Neural progenitor cell (in vitro differentiated cells): ENCODE data around the gene ARHGAP23. TPM values are rescaled to one million over a fixed set of nuclear protein-coding genes. Genes with fewer than 3 reads are reported as not detected.
"Not testable (repeated sequence)": the region's sequence is repeated elsewhere in the genome, so short reads cannot be mapped to it uniquely, and the experiment has no call there.

ENCODE experiments used
- DNase-seq: peaks from one replicate; pipeline ENCODE4 v3.0.0-alpha.2; 2016; ENCODE audit warnings: low spot score
- H2AFZ ChIP-seq: fragments of 200-600 bp; sonication (generic); replicated peaks from 2 replicates; pipeline ENCODE4 v1.6.1; 2016; ENCODE audit warnings: antibody characterized with exemption
- H3F3A ChIP-seq: fragments of 200-600 bp; sonication (generic); 2 replicates; pipeline ENCODE4 v1.6.1; 2016; ENCODE audit warnings: antibody characterized with exemption, low read depth
- H3K27ac ChIP-seq: fragments of 200-600 bp; sonication (generic); 2 replicates; pipeline ENCODE4 v1.5.1; 2016; ENCODE audit warnings: mild to moderate bottlenecking
- H3K27me3 ChIP-seq: fragments of 200-600 bp; sonication (generic); 2 replicates; pipeline ENCODE4 v1.6.1; 2016; ENCODE audit warnings: mild to moderate bottlenecking, moderate library complexity
- H3K36me3 ChIP-seq: fragments of 200-600 bp; sonication (generic); 2 replicates; pipeline ENCODE4 v1.5.1; 2016
- H3K4me1 ChIP-seq: fragments of 200-600 bp; sonication (generic); 2 replicates; pipeline ENCODE4 v1.6.1; 2016; ENCODE audit warnings: mixed run types
- H3K4me2 ChIP-seq: fragments of 200-600 bp; sonication (generic); 2 replicates; pipeline ENCODE4 v1.6.1; 2016
- H3K4me3 ChIP-seq: fragments of 200-600 bp; sonication (generic); 2 replicates; pipeline ENCODE4 v1.5.1; 2016
- H3K79me2 ChIP-seq: fragments of 200-600 bp; sonication (generic); 2 replicates; pipeline ENCODE4 v1.6.1; 2016; ENCODE audit warnings: low read depth
- H3K9ac ChIP-seq: fragments of 200-600 bp; sonication (generic); 2 replicates; pipeline ENCODE4 v1.6.1; 2016
- H3K9me3 ChIP-seq: fragments of 200-600 bp; sonication (generic); 2 replicates; pipeline ENCODE4 v1.5.1; 2016; ENCODE audit warnings: low read depth
- H4K20me1 ChIP-seq: fragments of 200-600 bp; sonication (generic); 2 replicates; pipeline ENCODE4 v1.6.1; 2016; ENCODE audit warnings: low read depth
- H3K27ac Mint-ChIP-seq: 3 replicates; pipeline ENCODE4 v1.8.0; 2021; ENCODE audit warnings: mixed read lengths
- H3K27me3 Mint-ChIP-seq: 2 replicates; pipeline ENCODE4 v1.8.0; 2022; ENCODE audit warnings: low read depth, mild to moderate bottlenecking, inconsistent platforms, moderate library complexity, mixed read lengths; ENCODE audit not compliant: insufficient read depth
- H3K36me3 Mint-ChIP-seq: 3 replicates; pipeline ENCODE4 v1.8.0; 2021; ENCODE audit warnings: mixed read lengths
- H3K4me1 Mint-ChIP-seq: 3 replicates; pipeline ENCODE4 v1.8.0; 2021; ENCODE audit warnings: mixed read lengths
- H3K4me3 Mint-ChIP-seq: 3 replicates; pipeline ENCODE4 v1.8.0; 2021; ENCODE audit warnings: mild to moderate bottlenecking, moderate library complexity, mixed read lengths
- H3K9me3 Mint-ChIP-seq: 3 replicates; pipeline ENCODE4 v1.8.0; 2020; ENCODE audit warnings: mixed read lengths
- EZH2 ChIP-seq: fragments of 200-600 bp; sonication (generic); IDR thresholded peaks from 2 replicates; pipeline ENCODE4 v1.6.1; 2017; ENCODE audit warnings: antibody characterized with exemption, mild to moderate bottlenecking, moderate library complexity
- total RNA-seq: library from RNA; depleted of rRNA; stranded (reverse); fragments of >200 nt; gene quantifications from 2 replicates; pipeline ENCODE4 v1.2.3, GENCODE V29; 2015; ENCODE audit warnings: low replicate concordance
- TF ChIP-seq, protein P1 (sequence below): fragments of 200-600 bp; sonication (generic); IDR thresholded peaks from 2 replicates; pipeline ENCODE4 v1.5.1; 2017; ENCODE audit warnings: antibody characterized with exemption, mild to moderate bottlenecking

The ARHGAP23 gene
- total RNA-seq, 1 donor from 2014 or later = 6.1 TPM

DNA sequence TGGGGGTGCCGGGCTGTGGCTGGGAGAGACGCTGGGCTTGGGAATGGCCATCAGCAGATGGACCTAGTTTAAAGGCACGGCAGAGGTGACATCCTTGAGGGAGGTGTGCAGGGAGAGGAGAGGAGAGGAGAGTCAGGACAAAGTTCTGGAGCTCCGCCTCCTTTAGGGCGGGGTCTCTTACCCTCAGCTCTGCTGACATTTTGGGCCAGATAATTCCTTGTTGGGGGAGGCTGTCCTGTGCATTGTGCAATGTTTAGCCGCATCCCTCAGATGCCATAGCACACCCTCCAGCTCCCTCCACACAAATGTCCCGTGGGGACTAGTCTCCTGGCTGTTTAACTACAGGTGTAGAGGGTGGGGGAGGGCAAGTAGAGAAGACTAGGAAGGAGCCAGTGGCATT is 48.3 kb downstream of the ARHGAP23 start:
- H3K9me3 ChIP-seq = no peaks in the 10 kb centered on the region
- H3K27ac Mint-ChIP-seq = peak overlapping the region; percentile 54

DNA sequence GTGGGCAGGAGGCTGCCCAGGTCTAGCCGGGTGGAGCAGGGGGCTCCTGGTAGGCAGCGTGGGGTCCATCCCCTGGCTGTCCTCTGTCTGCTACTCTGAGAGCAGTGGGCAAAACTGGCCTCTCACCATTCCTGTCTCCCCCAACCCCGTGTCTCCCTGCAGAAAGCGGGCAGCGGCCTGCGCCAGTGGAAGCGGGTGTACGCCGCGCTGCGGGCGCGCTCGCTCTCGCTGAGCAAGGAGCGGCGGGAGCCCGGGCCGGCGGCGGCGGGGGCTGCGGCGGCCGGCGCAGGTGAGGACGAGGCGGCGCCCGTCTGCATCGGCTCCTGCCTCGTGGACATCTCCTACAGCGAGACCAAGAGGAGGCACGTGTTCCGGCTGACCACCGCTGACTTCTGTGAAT is 49.2 kb downstream of the ARHGAP23 start:
- H3K4me2 ChIP-seq, H2AFZ ChIP-seq, H4K20me1 ChIP-seq, H3K27ac ChIP-seq, H3K4me3 Mint-ChIP-seq, H3K4me3 ChIP-seq, H3K36me3 Mint-ChIP-seq, H3K27me3 ChIP-seq, DNase-seq, H3K36me3 ChIP-seq, H3K9ac ChIP-seq, H3K9me3 Mint-ChIP-seq, H3K4me1 Mint-ChIP-seq, H3K27ac Mint-ChIP-seq, H3K9me3 ChIP-seq, H3K4me1 ChIP-seq, H3F3A ChIP-seq, H3K79me2 ChIP-seq, H3K27me3 Mint-ChIP-seq: not testable (repeated sequence)

More for the DNA sequence above, 48.3 kb downstream of the ARHGAP23 start:
- no peaks in the 10 kb centered on the region for H3K36me3 ChIP-seq
- no peaks in the 10 kb centered on the region for H3K79me2 ChIP-seq
- no peaks in the 10 kb centered on the region for H4K20me1 ChIP-seq
- Mint-ChIP-seq H3K27me3 (no peaks in the 10 kb centered on the region), H3K9me3 (no peaks in the 10 kb centered on the region), H3K4me3 (no peak overlapping the region), H3K4me1 (peaks cover 9% of the 10 kb centered on the region), H3K36me3 (no peaks in the 10 kb centered on the region)
- no peak overlapping the region for H3K4me3 ChIP-seq
- H3F3A ChIP-seq = no peaks in the 10 kb centered on the region
- no peaks in the 10 kb centered on the region for H3K27me3 ChIP-seq
- TF ChIP-seq, protein P1, sequence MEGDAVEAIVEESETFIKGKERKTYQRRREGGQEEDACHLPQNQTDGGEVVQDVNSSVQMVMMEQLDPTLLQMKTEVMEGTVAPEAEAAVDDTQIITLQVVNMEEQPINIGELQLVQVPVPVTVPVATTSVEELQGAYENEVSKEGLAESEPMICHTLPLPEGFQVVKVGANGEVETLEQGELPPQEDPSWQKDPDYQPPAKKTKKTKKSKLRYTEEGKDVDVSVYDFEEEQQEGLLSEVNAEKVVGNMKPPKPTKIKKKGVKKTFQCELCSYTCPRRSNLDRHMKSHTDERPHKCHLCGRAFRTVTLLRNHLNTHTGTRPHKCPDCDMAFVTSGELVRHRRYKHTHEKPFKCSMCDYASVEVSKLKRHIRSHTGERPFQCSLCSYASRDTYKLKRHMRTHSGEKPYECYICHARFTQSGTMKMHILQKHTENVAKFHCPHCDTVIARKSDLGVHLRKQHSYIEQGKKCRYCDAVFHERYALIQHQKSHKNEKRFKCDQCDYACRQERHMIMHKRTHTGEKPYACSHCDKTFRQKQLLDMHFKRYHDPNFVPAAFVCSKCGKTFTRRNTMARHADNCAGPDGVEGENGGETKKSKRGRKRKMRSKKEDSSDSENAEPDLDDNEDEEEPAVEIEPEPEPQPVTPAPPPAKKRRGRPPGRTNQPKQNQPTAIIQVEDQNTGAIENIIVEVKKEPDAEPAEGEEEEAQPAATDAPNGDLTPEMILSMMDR = no peak
- no peak for TF ChIP-seq EZH2
- no peak overlapping the region for H2AFZ ChIP-seq
- no peak overlapping the region for H3K4me2 ChIP-seq
- no peak overlapping the region for H3K27ac ChIP-seq
- DNase-seq = no peak
- no peak overlapping the region for H3K9ac ChIP-seq
- H3K4me1 ChIP-seq = no peaks in the 10 kb centered on the region

DNA sequence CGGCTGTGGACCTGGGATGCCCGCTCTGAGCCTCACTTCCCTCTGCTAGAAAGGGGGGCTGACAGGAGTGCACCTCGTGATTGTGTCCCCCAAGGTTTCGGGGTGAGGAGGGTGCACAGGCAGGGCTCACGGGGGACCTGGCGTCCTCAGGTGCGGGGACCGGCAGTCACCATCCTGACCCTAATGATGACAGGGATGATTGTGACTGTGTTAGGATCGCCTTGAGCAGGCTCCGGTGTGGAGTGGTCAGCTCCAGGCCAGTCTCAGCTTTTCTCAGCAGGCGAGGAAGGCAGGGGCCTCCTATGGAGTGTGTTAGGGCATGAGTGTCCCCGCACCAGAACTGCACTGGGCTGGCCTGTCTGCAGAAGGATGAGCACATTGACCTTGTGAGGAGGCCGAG is 49.7 kb downstream of the ARHGAP23 start:
- H3F3A ChIP-seq, H3K4me1 ChIP-seq, H3K9ac ChIP-seq, H2AFZ ChIP-seq, H3K4me1 Mint-ChIP-seq, DNase-seq, H3K9me3 Mint-ChIP-seq, H3K4me3 Mint-ChIP-seq, H3K27ac ChIP-seq, H3K27me3 Mint-ChIP-seq, H3K79me2 ChIP-seq, H3K4me2 ChIP-seq, H3K4me3 ChIP-seq, H3K36me3 Mint-ChIP-seq, H3K36me3 ChIP-seq, H4K20me1 ChIP-seq, H3K9me3 ChIP-seq, H3K27ac Mint-ChIP-seq, H3K27me3 ChIP-seq: not testable (repeated sequence)

DNA sequence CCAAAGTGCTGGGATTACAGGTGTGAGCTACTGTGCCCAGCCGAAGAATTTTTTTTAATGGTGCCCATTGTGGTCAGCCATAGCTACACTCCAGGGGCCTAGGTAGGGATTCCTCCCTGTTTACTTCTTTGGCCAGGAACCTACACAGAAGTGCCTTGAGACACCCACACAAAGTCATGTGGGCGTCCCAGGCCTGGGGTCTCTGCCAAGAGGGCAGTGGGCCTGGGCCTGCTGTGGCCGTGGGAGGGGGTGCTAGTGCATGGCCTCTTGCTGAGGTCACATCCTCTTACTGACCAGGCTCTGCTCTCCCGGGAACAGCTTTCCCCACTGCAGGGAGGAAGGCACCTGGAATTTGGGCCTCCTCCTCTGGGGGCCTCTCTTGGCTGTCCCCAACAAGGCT is 50.4 kb downstream of the ARHGAP23 start:
- not testable (repeated sequence) for H3F3A ChIP-seq, H3K9me3 Mint-ChIP-seq, H3K27me3 ChIP-seq, H3K4me1 ChIP-seq, H3K9me3 ChIP-seq, H3K27ac ChIP-seq, H3K9ac ChIP-seq, H3K27ac Mint-ChIP-seq, H4K20me1 ChIP-seq, H3K4me3 Mint-ChIP-seq, H2AFZ ChIP-seq, H3K36me3 ChIP-seq, H3K27me3 Mint-ChIP-seq, H3K4me2 ChIP-seq, H3K79me2 ChIP-seq, H3K4me3 ChIP-seq, H3K36me3 Mint-ChIP-seq, H3K4me1 Mint-ChIP-seq, DNase-seq

DNA sequence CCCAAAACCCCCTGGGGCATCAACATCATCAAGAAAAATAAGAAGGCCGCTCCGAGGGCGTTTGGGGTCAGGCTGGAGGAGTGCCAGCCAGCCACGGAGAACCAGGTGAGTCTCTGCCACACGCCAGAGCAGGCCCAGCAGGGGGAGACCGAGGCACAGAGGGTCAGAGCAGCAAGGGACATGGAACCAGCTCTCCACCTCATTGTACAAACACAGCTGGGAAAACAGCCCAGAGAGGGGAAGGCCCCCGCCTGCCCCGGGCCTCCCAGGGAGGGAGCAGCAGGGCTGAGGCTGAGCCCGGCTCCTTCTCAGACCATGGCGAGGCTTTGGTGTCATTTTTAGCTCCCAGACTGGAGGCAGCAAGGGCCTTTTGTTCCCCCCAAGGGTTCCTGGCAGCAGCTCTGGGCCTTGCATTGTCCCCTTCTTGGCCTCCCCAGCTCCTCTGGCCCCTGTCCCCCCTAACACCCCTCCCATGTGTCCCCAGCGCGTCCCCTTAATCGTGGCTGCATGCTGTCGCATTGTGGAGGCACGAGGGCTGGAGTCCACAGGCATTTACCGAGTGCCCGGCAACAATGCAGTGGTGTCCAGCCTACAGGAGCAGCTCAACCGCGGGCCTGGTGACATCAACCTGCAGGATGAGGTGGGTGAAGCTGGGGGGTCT is 53.9 kb downstream of the ARHGAP23 start:
- not testable (repeated sequence) for H3K36me3 ChIP-seq, H3K4me3 Mint-ChIP-seq

DNA sequence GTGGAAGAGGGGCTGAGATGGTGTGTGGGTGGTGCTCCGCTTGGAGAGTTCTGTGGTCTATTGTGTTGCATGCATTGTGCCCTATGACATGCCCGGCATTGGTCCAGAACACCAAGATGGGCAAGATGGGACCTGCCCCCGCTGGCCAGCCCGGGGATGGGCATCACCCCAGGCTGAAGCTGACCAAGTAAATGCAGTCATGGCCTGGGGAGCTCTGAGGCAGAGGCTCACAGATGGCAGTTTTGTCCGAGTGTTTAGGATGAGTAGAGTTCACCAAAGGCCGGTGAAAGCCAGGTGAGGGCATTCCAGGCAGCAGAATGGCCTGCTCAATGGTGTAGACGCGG is 54.4 kb downstream of the ARHGAP23 start:
- not testable (repeated sequence) for H3K27ac ChIP-seq, H3K4me3 ChIP-seq, H3K9me3 Mint-ChIP-seq, DNase-seq, H3F3A ChIP-seq, H3K36me3 Mint-ChIP-seq, H3K9me3 ChIP-seq, H3K27me3 ChIP-seq, H3K4me1 ChIP-seq, H3K27ac Mint-ChIP-seq, H3K4me3 Mint-ChIP-seq, H3K79me2 ChIP-seq, H3K4me2 ChIP-seq, H3K36me3 ChIP-seq, H3K27me3 Mint-ChIP-seq, H4K20me1 ChIP-seq, H2AFZ ChIP-seq, H3K9ac ChIP-seq
- peaks cover 13% of the 10 kb centered on the region for H3K4me1 Mint-ChIP-seq

More for the DNA sequence above, 53.9 kb downstream of the ARHGAP23 start:
- H3K27ac Mint-ChIP-seq, H3K27ac ChIP-seq, H3K36me3 Mint-ChIP-seq, H2AFZ ChIP-seq, H3K9me3 Mint-ChIP-seq, H3F3A ChIP-seq, DNase-seq, H4K20me1 ChIP-seq, H3K9ac ChIP-seq, H3K4me1 ChIP-seq, H3K79me2 ChIP-seq, H3K4me2 ChIP-seq, H3K9me3 ChIP-seq, H3K27me3 Mint-ChIP-seq, H3K4me3 ChIP-seq, H3K27me3 ChIP-seq: not testable (repeated sequence)
- peaks cover 11% of the 10 kb centered on the region for H3K4me1 Mint-ChIP-seq
